ENCODE results near the gene GLIPR1L2. TPM values are rescaled to one million over a fixed set of nuclear protein-coding genes. Genes with fewer than 3 reads are reported as not detected.

Gene GLIPR1L2
- total RNA-seq, result 0.07 TPM in 1 of 2 replicates, not detected in the other

DNA sequence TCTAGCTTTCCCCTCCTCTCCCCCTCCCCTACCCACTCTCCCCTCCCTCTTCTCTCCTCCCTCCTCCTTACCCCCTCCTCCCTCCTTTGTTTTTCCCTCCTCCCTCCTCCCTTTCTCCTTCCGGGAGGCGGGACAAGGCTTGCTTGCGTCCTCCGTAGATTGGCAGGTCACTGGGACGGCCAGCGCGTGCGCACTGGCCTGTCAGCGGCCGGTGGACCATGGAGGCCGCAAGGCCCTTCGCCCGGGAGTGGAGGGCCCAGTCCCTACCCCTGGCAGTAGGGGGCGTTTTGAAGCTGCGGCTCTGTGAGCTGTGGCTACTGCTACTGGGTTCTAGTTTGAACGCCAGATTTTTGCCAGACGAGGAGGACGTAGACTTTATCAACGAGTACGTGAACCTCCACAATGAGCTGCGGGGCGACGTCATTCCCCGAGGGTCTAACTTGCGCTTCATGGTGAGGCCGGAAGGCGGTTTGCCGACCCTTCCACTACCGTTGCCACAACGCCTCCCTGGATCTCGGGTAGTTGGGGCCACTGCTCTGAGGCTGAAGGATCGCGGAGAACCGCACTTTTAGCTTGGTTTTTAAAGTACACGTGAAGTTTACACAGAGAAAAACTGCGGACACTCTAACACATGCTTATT lies at the start of gene GLIPR1L2:
GLIPR1L2 (plus strand) TSS at position 191 of the 640 bp plus-strand sequence; CDS start at position 219, 28 bp downstream.

DNA sequence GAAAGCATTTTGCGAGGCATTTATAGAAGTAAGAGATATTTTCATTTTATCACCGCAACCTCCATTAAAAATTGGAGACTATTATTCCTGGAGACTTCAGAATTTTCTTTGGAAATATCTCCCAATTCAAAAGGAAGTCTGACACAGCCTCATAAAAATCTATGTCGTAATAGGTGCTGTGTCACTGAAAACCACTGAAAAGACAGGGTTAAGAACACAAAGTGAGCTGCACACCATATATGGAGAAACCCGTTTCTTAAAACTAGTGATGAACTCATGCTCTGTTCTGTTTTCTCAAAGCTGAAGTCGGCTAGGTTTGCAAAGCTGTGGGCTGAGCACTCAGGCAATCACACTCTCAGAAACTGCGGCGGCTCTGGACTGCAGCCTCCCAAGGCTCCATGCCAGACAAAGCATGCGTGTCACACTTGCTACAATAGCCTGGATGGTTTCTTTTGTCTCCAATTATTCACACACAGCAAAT lies 89.6 kb downstream of the GLIPR1L2 start, which contains the start of gene GLIPR1:
GLIPR1 (plus strand) TSS at position 287 of the 481 bp plus-strand sequence; CDS start at position 413, 126 bp downstream.

Other genes with a start within 250 kb of the GLIPR1L2 start
- gene KCNC2, start 181.2 kb upstream of the GLIPR1L2 start, total RNA-seq, result not detected in 2 replicates
- gene CAPS2, start 60.8 kb upstream of the GLIPR1L2 start, total RNA-seq, result 4.0 and 6.3 TPM in 2 replicates
- gene GLIPR1L1, start 56.4 kb upstream of the GLIPR1L2 start, total RNA-seq, result not detected in 2 replicates
- gene GLIPR1, start 89.7 kb downstream of the GLIPR1L2 start, total RNA-seq, result 55.2 and 58.6 TPM in 2 replicates
- gene KRR1, start 120.5 kb downstream of the GLIPR1L2 start, total RNA-seq, result 69.1 and 71.5 TPM in 2 replicates